ENCODE results near the gene ANKRD44.

- TF ChIP-seq GATA3 (IDR thresholded peaks at IDR 0.05; ENCODE audit: low read depth, low read length) (no peak), GATA2 (IDR thresholded peaks at IDR 0.05; ENCODE audit: low read depth, low read length) (no peak)
Measured at GRCh38 chr2:197141702-197142473, 168.7 kb downstream of the ANKRD44 start.
